H1 (cell line): ENCODE measurements around the gene NT5C3B. TPM values are rescaled to one million over a fixed set of nuclear protein-coding genes. Genes with fewer than 3 reads are reported as not detected.
A peak's percentile ranks its signal among the peaks of the same experiment; 100 is the strongest.

Experiments used
- EP300 ChIP-seq, 2 experiments: IDR thresholded peaks; 1 replicate in 1 of 2; 2 replicates in 1 of 2; pipeline ENCODE4 v1.6.1; 2011 to 2012; ENCODE audit warnings: low read depth in 2 of 2, low read length in 2 of 2, mild to moderate bottlenecking in 2 of 2, borderline replicate concordance in 1 of 2, inconsistent platforms in 1 of 2, moderate library complexity in 1 of 2
- KDM4A ChIP-seq: IDR thresholded peaks from one replicate; pipeline ENCODE4 v1.7.1; 2012; ENCODE audit warnings: low read depth, mild to moderate bottlenecking, moderate library complexity, low read length, inconsistent platforms; ENCODE audit not compliant: severe bottlenecking
- NRF1 ChIP-seq: IDR thresholded peaks from 2 replicates; pipeline ENCODE4 v1.6.1; 2011; ENCODE audit warnings: mild to moderate bottlenecking, low read depth, low read length, improper control_type of control experiment
- SP2 ChIP-seq: IDR thresholded peaks from 2 replicates; pipeline ENCODE4 v1.6.1; 2012; ENCODE audit warnings: mild to moderate bottlenecking, low read length, inconsistent platforms
- TAF7 ChIP-seq: optimal IDR thresholded peaks from 2 replicates; pipeline ENCODE3; 2011; ENCODE audit warnings: low read depth, mild to moderate bottlenecking, inconsistent platforms, low read length, moderate library complexity, borderline replicate concordance
- polyA plus RNA-seq, 7 experiments: library from polyadenylated mRNA; depleted of rRNA in 3 of 7; stranded (reverse) in 5 of 7; unstranded in 2 of 7; fragments of >200 nt in 5 of 7; fragments of 200-250 nt in 2 of 7; gene quantifications; 1 replicate in 5 of 7; 2 replicates in 1 of 7; 4 replicates in 1 of 7; pipeline versions ENCODE4 v1.2.1 to v1.2.3, GENCODE V29; 2011 to 2013; ENCODE audit warnings: missing spikeins in 2 of 7, mixed read lengths in 2 of 7
- total RNA-seq: library from RNA; stranded (reverse); fragmentation: NEBNext Ultra II Directional; extraction: Animal tissue kit (Norgen Biotek cat#: 25700); gene quantifications from 2 replicates; pipeline ENCODE4 v1.2.1, GENCODE V29; 2021

The NT5C3B gene
- total and polyA plus RNA-seq, 2 of the 8 experiments (the other 6 are each of a cell fraction or from before 2014, with no cell fraction given): 68.7 to 94.5 TPM

DNA sequence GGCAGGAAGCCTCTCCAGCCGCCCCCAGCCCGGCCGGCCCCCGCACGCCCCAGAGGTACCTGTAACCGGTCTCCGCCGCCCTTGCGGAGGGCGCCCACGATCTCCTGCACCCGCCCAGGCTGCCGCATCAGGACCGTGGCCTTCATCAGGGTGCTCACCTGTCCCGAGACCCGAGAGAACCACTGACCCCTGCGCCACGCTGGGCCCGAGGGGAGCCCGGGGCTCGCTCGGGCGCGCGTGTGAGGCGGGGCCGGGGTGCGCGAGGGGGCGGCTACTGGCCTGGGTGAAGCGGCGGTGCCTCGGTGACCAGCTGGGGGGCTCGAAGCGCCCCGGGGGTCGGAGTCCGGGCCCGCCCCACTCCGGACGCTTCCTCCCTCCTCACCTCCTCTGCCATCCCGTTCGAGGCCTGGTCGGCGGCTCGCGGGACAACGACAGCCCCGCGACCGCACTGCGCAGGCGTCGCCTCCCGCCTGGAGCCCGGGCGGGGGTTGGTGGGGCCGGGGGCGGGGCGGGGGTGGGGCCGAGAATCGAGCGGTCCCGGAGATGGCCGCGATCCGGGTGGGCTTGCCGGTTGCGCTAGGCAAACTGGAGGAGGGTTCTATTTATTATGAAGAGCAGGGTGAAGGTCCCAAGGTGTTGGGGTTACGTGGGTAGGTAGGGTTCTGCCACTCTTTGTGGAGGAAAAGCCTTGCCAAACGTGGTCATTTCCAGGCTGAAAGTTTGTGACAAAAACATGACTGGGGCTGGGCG is at the start of gene NT5C3B (continued):
- TF ChIP-seq KDM4A (peak; percentile 93), NRF1 (peak; percentile 45), TAF7 (peak; percentile 50), SP2 (no peak), EP300 (IDR thresholded peaks at IDR 0.05; ENCODE audit: borderline replicate concordance in 1 of 2, low read depth in 2 of 2, low read length in 2 of 2) (no peak)
